GM08714 (cell line): Measurements from ENCODE around the gene TTC24.
"Not testable (repeated sequence)": the region's sequence is repeated elsewhere in the genome, so short reads cannot be mapped to it uniquely, and the experiment has no call there.

Source experiments
- H3K4me3 ChIP-seq: fragments of 200-500 bp; sonication (Bioruptor generic); 2 replicates; pipeline ENCODE4 v1.5.1; 2014; ENCODE audit warnings: mild to moderate bottlenecking, low read length, inconsistent platforms
- ZNF274 ChIP-seq: IDR thresholded peaks from 2 replicates; pipeline ENCODE4 v1.6.1; 2012; ENCODE audit warnings: mild to moderate bottlenecking, low read depth, low read length

Gene TTC24

DNA sequence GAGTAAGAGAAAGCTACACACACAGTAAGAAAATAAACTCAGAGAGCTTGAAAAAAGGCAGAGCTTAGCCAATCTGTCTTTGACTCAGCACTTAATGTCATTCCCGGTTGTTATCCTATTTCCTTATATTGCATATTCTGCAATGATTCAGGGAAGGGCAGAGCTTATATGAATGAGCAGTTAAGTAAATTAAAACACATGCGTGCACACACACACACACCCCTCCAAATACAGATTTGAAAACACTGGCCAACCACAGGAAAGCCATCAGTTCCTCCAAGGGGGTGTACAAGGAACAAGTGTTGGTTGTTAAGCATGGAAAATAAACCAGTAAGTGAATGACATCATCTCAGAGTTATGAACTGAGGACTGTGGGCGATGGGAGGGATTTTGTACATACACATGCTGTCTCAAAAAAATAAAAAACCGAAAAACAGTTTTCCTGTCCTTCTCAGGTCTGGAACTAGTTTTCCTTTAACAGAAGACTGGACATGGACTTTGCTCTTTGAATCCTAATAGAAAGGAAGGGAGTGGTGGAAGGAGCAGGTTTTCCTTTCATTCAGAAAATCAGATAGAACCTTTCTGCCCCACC, 8.2 kb upstream of the TTC24 start:
- TF ChIP-seq ZNF274, result no peak
- H3K4me3 ChIP-seq, result peak overlapping the region; percentile 76

DNA sequence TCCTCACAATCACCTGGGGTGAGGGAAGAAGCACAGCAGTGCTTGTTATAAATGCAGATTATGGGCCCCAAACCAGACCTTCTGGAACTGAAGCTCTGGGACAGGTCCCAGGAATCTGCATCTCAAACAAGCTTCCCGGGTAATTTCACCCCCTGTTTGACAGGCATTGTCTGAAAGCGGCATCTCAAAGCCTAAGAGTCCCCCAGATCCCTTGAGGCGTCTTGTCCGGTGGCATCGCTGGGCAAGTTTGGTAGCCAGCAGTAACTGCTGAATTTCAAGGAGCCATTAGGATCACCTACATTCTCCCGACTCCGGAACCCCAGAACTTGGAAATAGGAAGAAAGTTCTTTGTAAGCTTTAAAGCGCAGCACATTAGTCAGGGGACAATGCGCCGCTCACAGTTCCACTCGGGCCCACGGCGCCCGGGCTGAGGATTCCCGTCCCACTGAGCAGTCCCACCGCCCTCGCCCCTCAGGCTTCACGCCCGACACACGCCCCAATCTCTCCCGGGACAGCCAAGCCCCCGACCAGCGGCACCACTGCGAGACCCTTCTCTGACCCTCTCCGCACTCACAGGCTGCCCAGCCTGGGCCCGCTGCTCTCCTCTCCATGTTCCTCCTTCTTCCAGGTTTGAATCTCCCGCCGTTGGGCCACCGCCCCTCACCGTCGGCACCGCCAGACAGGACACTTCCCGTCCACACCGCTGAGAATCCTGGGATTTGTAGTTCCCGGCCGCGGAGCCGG, 7.4 kb upstream of the TTC24 start, which contains the start of gene IQGAP3:
IQGAP3 (minus strand) TSS at position 647 of the 744 bp plus-strand sequence; CDS start at position 611, 36 bp downstream.
- no peak for TF ChIP-seq ZNF274
- peak within 1 kb of the TSS; percentile 76 for H3K4me3 ChIP-seq

DNA sequence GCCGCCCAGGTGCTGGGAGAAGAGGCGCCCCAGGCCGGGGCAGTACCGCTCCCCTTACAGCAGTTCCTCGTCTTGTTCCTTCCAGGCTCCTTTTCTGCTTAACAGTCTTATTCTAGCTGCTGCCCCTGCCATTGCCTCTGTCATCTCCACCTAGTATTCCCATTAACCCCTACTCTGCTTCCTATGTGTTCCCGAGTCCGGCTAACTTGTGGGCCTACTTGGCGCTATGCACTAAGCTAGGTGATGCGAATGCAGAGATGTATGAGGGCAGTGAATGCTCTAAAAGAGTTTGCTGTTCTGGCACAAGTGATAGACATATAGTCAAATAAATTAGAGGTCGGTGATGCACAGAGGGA, 6.9 kb upstream of the TTC24 start:
- no peak for TF ChIP-seq ZNF274
- H3K4me3 ChIP-seq, result peak overlapping the region; percentile 76; the same call in 1 of the 2 replicates

DNA sequence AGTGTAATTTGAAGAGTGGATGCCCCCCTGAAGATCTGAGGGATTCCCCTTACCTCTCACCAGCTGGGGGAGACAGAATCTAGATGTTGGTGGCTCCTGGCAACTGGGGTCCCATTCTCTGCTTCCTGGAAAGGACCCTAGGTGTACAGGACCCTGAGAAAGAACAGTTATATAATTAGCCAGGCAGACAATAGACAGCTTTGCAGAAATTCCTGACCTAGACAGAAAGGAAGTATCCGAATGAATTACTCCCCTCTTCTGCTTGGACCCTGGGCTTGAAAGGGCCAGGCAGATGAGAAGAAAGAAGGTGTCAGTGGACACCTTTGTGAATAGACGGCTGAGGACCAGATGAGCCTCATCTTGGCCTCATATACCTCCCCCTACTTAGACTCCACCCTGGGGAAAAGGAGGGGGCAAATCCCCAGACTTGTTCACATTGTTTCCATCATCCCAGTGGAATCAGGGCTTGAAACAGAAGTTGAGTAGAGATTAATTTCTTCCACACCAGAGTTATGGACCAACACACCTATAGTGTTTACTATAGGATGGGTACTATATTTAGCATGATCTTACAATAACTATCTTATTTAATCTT, 5.4 kb upstream of the TTC24 start:
- no peak for TF ChIP-seq ZNF274
- H3K4me3 ChIP-seq, result no peak overlapping the region

DNA sequence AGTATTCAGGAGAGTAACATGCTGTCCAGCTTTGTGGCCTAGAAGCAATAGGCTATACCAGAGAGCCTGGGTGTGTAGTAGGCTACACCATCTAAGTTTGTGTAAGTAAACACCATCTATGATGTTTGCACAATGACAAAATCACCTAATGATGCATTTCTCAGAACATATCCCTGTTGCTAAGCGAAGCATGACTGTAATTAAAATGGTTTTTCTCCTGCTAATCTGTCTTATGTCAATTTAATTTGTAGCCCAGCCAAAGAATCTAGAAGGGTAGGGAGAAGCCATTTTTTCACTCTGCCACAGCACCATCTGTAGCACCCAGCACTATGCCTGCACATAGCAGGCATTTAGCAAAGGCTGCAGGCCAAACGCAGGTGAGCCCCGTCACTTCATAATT, 2.0 kb upstream of the TTC24 start:
- no peak for TF ChIP-seq ZNF274
- H3K4me3 ChIP-seq, result no peak overlapping the region

DNA sequence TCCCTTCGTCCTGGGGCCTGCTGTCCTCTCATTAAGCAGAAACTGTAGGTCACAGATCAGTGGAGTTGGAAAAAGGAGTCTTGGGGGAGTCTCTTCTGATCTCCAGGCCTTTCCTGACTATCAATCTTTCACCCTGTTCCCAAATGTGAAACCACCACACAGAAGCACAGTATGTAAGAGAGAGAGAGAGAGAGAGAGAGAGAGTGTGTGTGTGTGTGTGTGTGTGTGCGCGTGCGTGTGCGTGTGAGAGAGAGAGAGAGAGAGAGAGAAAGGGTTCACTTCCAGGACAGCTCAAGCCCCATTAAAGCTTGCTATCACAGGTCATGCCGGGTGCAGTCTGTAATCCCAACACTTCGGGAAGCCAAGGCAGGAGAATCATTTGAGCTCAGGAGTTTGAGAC, 1.5 kb upstream of the TTC24 start:
- H3K4me3 ChIP-seq, result no peak overlapping the region
- TF ChIP-seq ZNF274, result no peak

DNA sequence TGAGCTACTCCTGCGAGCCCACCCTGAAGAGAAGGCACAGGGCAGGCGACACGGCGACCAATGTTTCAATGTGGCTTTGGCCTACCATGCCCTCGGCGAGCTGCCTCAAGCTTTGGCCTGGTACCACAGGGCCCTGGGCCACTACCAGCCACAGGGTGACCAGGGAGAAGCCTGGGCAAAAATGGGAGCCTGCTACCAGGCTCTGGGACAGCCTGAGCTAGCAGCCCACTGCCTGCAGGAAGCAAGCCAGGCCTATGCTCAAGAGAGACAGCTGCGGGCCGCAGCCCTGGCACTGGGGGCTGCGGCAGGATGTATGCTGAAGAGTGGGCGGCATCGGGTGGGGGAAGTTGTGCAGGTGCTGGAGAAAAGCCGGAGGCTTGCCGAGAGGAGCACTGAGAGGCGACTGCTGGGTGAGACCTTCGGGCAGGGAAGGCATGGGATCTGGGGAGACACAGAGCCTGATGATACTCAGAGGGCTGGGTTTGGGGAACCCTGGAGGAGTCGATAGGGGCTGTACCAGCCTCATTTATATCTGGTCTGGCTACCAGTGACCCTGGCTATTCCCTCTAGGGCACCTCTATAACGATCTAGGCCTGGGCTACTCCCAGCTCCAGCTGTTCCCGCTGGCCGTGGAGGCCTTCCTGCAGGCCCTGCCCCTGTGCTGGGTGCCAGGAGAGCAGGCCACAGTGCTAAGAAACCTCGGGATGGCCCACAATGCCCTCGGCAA, 2.3 kb downstream of the TTC24 start:
- TF ChIP-seq ZNF274, result no peak
- peak overlapping the region; percentile 5; the same call in 1 of the 2 replicates for H3K4me3 ChIP-seq

DNA sequence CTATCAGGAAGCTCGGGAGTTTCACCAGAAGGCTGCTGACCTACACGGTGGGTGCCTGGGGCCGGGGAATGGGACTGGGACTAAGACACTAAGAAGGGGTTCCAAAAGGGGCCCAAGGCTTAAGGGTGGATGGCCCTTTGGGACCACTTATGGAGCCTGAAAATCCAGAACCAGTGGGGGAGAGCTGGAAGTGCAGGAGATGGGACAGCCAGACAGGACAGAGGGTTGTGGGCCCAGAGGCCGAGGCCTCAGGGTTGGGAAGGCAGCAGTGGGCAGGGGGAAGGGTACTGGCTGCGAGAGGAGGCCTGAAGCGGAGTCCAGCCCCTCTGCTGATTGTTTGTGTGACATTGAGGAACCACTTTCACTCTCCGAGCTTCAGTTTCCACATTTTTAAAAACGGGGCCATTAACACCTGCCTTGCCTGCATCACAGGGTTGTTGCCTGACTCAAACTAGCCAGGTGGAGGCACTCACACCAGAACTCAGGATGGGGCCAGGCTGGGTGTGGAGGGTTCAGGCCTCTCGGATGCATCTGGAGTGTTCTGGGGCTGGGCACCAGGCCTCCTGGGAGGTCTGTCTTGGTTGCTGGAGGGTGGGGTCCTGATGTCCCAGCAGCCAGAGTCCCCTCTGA, 3.0 kb downstream of the TTC24 start:
- TF ChIP-seq ZNF274, result no peak
- H3K4me3 ChIP-seq, result peak overlapping the region; percentile 5; the same call in 1 of the 2 replicates

DNA sequence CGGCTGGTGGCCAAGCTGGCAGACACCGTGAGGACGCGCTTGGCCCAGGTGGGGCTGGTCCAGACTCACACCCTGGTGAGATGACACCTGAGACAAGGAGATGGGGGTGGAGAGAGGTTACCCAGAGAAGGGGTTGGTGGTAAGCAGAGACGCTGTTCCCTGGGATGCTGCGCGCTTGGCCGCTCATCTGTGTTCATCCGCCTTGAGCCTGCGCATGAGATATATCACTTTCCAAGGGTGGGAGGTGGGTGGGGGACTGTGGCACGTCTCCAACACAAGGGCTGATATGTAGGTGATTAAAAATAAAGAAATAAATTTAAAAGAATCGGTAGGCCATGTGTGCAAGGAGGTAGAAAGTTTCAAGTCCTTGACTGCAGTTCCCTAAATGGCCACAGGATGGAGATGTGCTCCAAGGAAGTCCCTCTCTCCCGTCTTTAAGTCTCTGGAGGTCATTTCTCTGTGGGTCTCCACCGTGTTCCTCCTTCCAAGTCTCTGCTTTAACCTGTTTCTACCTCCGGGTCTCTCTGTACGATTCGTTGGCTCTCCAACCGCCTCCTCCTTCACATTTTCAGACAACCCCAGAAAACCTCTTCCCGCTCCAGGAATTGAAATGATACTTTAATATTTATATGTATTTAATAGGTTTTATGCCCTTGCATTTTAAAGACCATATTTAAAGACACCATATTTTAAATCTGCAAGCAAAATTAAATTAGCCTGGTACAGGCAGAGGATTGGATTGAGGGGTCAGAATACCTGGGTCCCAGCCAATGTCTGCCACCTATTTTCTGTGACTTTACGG, 4.5 kb downstream of the TTC24 start:
- TF ChIP-seq ZNF274, result no peak
- H3K4me3 ChIP-seq, result no peak overlapping the region

DNA sequence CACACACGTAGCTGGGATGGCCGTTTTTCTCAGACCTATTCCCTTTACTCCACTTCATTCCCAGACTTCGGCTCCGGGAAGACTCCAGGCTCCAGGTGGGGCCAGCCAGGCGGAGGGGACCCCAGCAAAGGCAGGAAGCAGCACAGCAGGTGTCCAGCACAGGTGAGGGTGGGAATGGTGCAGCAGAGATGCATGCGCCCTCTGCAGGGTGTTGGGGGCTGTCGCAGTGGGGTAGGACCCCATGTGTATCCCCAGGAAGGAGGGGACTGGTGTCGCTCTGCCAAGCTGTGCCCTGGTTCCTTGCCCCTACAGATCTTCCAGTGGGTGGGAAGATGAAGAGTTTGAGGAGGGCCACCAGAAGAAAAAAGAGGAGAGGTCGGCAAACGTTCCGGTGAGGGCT, 5.3 kb downstream of the TTC24 start:
- H3K4me3 ChIP-seq, result no peak overlapping the region
- no peak for TF ChIP-seq ZNF274

DNA sequence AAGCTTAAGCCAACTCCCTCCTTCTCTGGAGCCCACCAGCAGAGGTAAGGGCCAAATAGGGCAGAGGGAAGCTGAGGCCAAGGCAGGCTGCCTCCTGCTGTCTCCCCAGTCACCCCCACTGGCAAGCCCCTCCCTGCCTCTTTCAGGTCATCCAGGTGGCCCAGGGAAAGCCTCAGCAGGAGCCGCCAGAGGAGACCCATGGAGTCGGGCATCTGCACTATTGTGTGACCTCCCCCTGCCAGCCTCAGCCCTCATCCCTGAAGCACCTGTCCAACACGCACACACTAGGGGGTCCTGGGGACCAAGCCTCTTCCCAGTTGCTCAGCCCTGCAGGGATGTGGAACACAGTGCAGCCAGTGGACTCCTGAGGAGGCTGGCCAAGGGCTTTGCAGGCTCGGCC, 6.8 kb downstream of the TTC24 start:
- no peak overlapping the region for H3K4me3 ChIP-seq
- no peak for TF ChIP-seq ZNF274

DNA sequence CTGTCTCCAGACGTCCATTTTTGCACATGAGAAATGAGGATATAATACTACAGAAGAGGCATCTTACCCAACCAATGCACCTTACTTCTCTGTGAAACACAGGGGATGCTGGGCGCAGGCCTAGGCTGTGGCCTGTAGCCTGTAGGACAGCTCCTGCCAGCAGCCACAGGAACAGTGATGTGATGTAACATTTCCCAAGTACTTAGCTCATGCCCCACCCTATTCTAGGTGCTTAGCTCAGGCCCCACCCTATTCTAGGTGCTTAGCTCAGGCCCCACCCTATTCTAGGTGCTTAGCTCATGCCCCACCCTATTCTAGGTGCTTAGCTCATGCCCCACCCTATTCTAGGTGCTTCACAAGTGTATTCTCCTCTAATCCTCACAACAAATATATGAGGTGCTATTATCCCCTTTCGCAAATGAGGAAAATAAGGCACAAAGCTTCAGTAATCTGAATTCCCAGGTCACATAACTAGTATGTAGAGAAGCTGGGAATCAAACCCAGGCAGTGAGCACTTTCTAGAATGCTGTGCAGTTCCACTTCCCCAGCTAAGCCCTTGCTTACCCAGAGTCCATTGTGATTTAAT, 7.5 kb downstream of the TTC24 start:
- no peak overlapping the region for H3K4me3 ChIP-seq
- TF ChIP-seq ZNF274, result no peak

DNA sequence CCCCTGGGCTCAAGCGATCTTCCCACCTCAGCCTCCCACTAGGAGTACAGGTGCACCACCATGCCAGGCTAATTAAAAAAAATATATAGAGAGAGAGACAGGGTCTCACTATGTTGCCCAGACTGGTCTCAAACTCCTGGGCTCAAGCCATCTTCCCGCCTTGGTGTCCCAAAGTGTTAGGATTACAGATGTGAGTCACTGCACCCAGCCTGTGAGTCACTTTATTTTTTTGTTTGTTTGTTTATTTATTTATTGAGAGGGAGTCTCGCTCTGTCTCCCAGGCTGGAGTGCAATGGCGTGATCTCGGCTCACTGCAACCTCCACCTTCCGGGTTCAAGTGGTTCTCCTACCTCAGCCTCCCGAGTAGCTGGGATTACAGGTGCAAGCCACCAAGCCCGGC, 8.4 kb downstream of the TTC24 start:
- H3K4me3 ChIP-seq, result not testable (repeated sequence)
